ENCODE data around the gene RGS1. TPM values are rescaled to one million over a fixed set of nuclear protein-coding genes. Genes with fewer than 3 reads are reported as not detected.

The RGS1 gene, protein sequence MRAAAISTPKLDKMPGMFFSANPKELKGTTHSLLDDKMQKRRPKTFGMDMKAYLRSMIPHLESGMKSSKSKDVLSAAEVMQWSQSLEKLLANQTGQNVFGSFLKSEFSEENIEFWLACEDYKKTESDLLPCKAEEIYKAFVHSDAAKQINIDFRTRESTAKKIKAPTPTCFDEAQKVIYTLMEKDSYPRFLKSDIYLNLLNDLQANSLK
- total RNA-seq = not detected in 2 replicates

GRCh38 chr1:192575499-192576189 lies at the start of gene RGS1:
RGS1 (plus strand) TSS chr1:192575773; CDS start chr1:192575793, 20 bp downstream.

Other genes starting within 250 kb of the RGS1 start
- not detected in 2 replicates for gene RGS13, start 60.4 kb downstream of the RGS1 start, total RNA-seq
- 1.8 and 4.5 TPM in 2 replicates for gene RGS2, start 233.3 kb downstream of the RGS1 start, total RNA-seq